Neural progenitor cell (in vitro differentiated cells): ENCODE data around the gene ATE1.

Source experiments
- CTCF ChIP-seq: fragments of 200-600 bp; sonication (generic); IDR thresholded peaks from 2 replicates; pipeline ENCODE4 v1.5.1; 2017; ENCODE audit warnings: antibody characterized with exemption, mild to moderate bottlenecking
- EZH2phosphoT487 ChIP-seq: fragments of 200-600 bp; sonication (generic); IDR thresholded peaks from 2 replicates; pipeline ENCODE4 v1.6.1; 2017; ENCODE audit warnings: antibody characterized with exemption

- no peak for TF ChIP-seq EZH2phosphoT487
- no peak for TF ChIP-seq CTCF
Measured at GRCh38 chr10:121889212-121889611, 38.6 kb downstream of the ATE1 start.
